SIG-M5 treated with dmso at 0.1 percent for 504 hours (cell line): ENCODE data around the gene KLHL17.
A peak's percentile ranks its signal among the peaks of the same experiment; 100 is the strongest.

ENCODE experiments used
- DNase-seq: peaks from one replicate; lab custom pipeline; 2025; ENCODE audit not compliant: unreplicated experiment; lab: John Stamatoyannopoulos, UW

KLHL17 gene

DNA sequence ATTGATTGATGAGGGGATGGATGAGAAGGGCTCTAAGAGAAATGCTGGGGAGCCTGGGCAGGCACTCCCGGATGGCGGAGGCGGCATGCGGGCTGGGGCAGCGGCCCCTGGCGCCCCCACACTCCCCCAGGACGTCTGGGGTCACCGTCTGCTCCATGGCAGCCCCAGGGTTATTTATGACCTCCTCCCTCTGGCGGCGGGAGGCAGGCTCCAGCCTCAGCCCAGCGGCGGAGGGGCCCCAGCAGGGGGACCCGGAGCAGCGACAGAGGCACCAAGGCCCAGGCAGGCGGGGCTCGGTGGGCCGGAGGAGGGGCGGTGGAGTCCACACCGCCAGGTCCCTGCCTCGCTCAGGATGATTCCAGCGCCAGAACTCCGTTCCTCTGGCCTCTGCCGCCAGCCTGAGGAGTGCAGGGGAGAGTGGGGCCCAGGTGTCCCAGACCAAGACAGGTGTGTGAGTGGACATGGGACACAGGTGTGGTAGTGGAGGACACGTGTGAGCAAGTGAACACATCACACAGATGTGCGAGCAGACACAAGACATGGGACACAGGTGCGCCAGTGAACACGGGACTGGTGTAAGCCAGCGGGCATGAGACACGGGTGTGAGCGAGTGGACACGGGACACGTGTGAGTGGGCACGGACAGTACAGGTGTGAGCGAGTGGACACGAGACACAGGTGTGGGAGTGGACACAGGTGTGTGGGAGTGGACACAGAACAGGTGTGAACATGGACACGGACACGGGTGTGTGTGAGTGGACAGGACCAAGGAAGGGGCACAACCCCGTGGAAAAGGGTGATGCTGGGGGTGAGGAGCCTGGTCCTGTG lies 39.2 kb upstream of the KLHL17 start:
- DNase-seq: peak; percentile 49

DNA sequence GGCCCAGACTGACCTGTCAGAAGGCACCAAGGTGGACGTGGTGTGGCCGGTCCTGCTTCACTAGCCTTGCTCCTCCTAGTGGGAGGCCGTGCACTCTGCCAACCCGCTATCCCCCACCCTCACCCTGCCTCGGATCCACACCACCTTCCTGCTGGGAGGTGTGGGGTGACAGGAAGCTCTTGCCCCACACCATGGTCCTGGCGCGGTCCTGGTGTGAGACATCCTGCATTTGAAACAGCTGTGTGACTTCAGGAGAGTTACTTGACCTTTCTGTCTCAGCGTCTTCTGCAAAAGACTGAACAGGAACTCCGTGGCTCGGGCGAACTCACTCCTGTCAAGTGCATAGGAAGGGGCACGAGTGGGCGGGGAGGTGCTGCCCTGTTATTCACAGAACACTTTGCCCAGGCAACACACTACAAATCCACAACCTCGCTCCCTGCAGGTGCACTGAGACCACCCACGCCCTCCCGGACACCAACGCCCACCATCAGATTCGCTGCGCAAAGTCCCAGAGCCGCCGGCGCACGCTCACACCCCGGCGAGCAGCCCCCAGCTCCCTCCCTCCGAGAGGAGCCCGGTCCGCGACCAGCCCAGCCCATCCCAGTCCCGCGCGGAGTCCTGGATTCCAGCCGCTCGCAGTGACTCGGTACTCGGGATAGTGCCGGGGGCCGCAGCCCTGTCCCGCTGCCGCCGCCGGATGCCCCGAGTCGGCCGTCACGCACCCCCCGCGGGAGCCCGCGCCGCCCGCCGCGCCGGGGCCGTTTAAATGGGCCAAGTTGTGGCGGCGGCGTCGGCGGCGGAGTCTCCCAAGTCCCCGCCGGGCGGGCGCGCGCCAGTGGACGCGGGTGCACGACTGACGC lies 37.0 kb upstream of the KLHL17 start, which contains the start of gene SAMD11:
SAMD11 (plus strand) TSS at position 793 of the 860 bp plus-strand sequence. CDS start 509 bp downstream, outside the sequence.
- DNase-seq: no peak

DNA sequence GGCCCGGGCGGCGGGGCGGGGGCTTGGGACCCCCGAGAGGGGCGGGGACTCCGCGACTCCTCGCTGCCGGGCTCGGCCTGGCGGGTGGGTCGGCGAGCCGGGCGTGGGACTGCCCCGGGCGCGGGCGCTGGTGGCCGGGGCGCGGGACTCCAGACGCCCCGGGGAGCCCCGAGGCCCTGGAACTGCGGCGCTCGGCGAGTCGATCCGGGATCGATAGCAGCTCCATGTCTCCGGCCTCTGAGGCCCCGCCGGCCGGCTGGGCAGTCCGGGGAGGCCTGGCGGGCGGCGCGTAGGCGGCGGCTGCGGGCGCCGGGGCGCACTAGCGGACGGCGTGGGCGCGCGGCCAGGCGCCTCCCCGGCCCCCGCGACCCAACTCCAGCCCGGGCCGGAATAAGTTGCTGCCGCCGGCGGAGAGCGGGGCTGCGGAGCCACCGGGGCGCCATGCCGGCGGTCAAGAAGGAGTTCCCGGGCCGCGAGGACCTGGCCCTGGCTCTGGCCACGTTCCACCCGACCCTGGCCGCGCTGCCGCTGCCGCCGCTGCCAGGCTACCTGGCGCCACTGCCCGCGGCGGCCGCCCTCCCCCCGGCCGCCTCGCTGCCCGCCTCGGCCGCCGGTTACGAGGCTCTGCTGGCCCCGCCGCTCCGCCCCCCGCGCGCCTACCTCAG lies 36.3 kb upstream of the KLHL17 start:
- DNase-seq: no peak

DNA sequence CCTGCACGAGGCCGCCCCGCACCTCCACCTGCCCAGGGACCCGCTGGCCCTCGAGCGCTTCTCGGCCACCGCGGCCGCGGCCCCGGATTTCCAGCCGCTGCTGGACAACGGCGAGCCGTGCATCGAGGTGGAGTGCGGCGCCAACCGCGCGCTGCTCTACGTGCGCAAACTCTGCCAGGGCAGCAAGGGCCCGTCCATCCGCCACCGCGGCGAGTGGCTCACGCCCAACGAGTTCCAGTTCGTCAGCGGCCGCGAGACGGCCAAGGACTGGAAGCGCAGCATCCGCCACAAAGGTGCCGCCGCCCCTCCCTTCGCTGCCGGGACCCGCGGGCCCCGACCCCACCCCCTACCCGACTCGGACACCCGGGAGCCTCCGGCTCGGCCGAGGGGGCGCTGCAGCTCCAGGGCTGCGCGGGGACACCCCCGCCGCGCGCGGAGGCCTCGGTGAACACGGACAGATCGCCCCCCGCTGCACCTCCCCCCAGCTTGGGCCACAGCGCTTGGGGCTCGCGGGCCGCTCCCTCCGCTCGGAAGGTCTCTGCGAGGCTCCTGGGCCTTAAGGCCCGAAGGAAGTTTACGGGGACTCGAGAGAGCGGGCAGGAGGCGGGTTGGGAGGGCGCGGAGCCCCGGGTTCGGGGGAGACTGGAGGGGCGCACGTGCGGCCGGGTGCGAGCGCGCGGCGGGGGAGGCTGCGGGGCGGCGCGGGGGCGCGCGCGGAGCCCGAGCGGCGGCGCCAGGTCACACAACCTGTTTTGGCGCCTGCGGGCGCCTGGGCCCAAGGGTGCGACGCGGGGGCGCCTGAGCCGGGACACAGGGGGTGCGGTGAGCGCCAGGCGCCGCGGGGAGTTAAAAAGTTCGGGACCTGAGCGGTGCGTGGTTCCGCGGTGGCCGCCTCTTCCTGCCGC lies 35.5 kb upstream of the KLHL17 start:
- no peak for DNase-seq

DNA sequence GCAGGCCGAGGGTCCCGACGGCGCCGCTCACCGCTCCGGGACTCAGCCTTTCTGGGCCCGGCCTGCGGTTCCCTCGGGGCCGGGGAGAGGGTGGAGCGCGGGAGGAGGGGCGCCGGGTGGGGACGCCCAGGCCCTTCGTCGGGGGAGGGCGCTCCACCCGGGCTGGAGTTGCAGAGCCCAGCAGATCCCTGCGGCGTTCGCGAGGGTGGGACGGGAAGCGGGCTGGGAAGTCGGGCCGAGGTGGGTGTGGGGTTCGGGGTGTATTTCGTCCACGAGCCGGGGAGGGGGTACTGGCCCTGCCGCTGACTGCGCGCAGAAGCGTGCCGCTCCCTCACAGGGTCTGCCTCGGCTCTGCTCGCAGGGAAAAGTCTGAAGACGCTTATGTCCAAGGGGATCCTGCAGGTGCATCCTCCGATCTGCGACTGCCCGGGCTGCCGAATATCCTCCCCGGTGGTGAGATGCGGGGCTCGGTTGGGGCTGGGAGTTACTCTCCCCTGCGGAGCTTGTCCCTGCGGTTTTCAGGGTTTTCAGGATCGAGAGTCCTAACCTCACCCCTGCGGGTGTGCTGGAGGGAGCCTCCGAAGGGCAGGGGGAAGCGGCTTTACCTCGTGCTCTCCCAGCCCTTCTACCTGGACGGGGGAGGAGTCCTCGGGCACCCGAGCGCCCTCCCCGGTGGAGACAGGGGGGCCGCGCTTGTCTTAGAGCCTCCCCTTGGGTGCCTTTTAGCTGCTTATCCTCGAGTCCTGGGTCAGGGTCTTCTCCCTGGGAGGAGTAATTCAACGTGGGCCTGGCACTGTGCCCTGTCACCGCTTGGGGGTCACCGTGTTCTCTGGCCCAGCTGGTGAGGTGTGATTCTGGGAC lies 34.6 kb upstream of the KLHL17 start:
- DNase-seq: no peak

DNA sequence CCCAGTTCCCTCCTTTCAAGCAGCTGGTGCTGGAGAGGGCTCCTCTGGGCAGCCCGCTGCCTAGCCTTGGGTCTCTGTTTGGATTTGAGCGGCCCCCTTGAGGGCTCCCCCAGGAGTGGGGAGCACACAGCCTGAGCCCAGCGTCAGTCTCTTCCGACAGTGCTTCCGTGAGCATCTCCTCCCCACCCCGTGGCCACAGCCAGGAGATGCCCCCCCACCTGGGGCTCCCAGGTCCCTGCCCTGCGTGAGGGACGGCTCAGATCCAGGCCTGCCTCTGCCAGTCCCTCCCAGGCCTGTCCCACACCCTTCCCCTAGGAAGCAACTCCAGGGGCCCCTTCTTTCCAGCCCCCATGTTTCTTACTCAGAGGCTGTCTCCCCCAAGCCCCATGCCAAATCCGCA lies 33.1 kb upstream of the KLHL17 start:
- no peak for DNase-seq

DNA sequence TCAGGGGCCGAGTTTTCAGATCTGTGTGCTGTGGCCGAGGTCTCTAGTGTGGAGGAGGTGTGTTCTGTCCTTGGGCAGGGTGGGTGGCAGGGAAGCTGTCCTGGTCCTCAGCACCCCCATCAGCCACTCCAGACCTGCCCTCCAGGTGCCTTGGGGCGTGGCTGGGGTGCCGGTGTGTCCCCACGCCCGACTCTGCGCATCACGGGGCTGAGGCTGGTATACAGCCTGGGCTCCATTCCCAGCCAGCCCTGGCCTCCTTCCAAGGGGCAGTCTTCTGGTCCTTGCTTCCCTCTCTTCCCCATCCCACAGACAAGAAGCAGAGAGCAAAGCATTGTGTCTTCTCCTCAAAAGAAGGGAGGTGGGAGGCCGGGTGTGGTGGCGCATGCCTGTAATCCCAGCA lies 32.6 kb upstream of the KLHL17 start:
- DNase-seq: no peak

DNA sequence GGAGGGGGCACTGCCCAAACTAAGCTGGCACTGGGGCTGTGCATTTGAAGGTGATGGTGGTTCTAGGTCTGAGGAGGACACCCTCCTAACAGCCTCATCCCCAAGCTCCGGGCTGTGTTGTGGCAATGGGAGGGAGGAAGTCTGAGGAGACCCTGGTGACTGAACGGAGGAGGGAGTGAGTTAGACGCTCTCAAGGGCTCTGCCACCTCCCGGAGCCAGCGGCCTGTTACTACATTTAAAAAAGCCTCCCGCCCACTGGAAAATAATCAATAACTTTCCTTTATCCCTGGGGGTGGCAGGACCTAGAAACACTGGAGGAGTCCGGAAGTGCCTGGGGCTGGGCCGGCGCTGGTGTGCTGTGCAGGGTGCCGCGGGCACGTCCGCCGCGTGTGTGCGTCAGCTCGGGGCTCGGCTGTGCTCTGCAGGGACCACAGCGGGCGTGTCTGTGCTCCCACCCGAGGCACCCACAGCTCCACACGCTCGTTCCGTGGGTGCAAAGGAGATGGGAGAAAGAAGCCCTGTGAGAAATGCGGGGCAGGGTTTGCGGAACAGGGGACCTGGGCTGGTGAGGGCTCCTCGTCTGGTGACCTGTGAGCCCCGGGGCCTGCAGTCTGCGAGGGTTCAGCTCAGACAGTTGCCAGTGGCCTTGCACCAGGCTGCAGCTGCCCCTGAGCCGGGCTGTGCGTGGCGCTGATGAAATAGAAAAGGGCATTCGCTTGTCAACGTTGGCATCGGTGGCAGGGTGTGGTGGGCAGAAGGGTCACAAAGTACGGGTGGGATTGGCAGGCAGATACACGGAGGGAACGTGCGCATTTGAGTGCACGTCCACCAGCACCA lies 31.3 kb upstream of the KLHL17 start:
- peak; percentile 20 for DNase-seq

DNA sequence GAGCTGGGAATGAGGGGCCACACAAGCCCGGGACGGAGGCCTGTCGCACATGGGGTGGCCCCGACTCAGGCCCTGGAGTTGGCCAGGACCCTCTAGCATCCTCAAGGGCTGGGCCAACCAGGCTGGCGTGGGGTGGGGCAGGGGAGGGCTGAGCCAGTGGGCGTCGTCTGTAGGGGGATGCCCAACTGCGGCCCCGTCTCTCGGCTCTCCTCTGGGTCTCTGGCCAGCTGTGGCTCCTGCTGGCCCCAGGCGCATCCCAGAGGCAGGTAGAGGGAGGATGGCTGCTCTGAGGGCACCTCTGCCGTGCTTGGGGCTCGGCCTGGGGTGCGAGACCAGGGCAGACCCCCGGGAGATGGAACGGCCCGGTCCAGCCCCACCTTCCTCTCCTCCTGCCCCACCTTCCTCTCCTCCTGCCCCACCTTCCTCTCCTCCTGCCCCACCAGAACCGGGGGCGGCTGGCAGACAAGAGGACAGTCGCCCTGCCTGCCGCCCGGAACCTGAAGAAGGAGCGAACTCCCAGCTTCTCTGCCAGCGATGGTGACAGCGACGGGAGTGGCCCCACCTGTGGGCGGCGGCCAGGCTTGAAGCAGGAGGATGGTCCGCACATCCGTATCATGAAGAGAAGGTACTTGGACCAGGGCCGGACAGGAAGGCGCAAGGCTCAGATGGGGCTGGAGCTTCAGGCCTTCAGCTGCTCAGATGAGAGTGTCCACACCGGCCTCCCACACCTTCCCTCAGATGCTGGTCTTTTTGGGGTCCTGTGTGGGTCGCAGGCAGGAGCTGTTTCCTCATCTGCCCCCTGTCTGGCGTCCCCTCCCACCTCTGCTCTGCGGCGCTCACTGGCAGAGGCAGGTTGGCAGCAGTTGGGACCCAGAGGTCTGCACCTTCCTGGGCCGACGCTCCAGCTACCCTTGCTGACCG lies 30.4 kb upstream of the KLHL17 start:
- no peak for DNase-seq

DNA sequence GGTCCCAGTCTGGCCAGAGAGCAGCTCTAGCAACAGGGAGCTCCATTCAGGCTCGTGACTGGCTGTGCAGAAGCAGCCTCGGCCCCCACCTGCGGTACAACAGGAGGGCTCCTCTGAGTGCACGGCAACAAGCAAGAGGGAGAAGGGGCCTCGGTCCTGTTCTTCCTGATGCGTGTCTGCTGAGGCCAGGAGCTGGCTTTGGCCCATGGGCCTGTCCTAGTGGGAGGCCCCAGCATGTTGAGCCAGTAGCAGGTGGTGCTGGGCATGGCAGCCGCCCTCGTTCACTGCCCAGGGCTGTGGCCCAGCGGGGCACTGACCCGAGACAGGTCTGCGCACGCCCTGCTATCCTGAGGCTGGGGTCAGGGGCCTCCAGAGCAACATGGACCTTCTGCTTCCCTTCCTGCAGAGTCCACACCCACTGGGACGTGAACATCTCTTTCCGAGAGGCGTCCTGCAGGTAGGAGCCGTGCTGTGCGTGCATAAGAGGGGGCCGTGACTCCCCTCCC lies 29.7 kb upstream of the KLHL17 start:
- DNase-seq: no peak

DNA sequence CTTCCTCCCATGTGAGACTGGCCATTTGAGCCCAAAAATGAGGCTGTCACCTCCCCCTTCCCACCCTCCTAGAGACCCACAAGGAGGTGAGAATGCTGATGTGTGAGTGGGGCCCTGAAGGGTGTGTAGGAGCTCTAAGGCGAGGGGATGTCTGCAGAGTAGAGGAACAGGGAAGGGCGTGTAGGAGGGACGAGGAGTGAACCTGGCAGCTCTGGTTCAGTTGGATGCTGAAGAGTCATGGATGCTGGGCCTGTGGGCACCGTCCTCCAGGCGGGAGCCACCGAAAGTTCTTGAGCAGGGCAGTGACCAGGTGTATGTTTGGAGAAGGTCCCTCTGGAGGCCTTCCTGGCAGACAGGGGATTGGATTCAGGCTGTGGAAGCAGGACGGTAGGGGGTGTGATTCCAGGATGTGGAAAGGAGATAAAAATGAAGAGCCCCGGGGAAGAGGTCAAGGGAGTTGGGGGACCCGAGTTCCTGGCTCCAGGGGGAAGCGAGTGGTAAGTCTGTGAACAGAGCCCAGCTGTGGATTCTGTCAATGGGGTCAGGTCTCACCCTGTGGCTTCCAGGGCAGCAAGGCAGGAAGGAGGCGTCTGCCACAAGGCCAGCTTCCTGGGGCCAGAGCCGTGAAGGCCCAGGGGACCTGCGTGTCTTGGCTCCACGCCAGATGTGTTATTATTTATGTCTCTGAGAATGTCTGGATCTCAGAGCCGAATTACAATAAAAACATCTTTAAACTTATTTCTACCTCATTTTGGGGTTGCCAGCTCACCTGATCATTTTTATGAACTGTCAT lies 28.8 kb upstream of the KLHL17 start:
- DNase-seq: no peak

DNA sequence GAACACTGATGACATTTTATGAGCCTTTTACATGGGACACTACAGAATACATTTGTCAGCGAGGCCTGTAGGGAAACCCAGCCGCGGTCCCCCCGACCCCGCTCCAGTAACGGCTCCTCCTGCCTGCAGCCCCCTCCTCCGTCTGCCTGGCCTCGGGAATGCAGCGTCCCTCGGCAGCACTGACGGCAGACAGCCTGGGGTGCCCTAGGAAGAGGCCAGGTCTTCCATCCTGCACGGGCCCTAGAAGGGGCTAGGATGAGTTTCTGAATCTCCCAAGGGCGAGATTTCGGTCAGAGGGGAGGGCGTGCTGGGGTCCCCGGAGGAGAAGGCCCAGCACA lies 28.2 kb upstream of the KLHL17 start:
- no peak for DNase-seq

DNA sequence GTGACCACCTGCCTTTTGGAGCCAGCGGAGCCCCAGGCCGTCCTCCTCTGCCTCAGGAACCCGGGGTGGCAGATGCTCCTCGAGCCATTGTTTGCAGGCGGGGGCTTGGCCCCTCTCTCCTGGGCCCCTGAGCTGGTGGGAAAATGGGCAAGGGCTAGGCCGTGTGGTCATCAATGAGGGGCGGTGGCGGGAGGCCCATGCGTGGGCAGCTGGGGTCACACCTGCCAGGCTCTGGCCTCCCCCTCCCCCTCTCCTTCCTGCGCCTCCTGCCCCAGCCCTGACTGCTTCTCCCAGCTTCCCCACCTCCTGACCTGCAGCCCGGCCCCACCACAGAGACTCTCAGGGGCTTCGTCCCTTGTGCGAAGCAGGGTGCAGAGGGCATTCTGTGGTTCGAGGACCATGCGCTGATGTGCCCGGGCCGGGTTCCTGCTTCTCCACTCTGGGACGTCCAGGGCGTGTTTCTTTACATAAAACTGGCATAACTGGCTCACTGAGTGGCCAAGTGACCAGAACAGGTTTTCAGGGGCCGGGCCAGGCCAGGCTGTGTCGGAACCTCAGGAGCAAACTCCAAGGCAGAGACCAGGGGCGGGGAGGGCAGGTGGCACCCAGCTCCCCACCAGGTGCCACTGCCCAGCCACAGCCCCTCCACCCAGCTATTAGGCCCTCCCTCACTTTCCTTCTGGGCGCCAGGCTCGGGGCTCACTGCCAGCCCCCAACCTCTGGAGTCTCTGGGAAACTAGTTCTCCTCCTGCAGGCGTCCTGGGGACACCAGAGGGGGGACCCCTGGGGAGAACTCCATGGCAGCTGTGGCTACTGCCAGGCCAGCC lies 27.4 kb upstream of the KLHL17 start:
- DNase-seq: no peak

DNA sequence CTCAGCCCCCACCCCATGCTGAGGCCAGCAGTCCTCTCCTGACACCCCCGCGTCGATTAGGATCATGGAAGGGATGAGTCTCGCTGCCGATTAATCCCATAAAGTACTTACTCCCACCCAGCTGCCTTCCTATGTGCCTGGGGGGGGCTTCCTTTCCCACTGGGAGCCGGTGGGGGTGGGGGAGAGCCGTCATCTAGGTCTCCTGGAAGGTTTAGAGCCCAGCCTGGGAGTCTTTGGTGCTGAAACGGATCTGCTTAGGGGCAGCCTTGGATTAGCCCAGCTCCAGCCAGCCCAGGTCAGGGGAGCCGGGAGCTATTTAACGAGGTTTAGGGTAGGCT lies 26.8 kb upstream of the KLHL17 start:
- no peak for DNase-seq

DNA sequence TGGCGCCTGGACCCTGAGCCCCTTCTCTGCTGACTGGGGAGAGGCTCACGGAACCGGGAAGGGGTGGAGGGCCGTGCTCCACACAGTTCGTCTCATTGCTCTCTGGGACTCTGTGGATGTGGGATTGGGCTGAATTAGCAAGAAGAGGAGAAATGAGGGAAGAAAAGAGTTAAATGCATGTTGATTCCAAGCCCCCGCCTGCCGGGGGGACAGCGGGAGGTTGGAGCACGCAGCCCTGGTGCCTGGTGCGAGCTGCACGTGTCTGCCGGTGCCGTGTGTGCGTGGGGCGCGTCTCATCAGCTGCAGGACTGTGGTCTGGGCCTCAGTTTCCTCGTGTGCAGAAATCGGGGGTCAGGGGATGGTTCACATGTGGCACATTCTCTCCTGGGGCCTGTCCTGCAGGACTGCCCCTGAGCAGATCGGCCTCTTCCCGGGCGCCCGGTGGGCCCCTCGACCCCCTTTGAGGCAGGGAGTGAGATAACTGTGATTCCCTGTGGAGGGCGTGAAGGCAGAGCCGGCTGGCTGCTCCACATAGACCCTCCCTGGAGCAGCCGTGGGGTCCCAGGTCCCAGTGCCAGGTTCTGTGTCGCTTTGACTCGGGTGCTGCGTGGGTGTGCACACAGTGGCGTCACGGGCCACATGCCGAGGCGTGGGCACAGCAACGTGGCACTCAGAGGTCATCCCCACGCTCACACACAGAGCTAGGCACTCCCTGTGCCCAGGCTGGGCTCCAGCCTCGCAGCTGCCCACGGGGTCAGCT lies 25.2 kb upstream of the KLHL17 start:
- no peak for DNase-seq
